Heart left ventricle (tissue), 16 donors: Measurements from ENCODE around the gene CPLANE2. TPM values are rescaled to one million over a fixed set of nuclear protein-coding genes. Genes with fewer than 3 reads are reported as not detected.
"Not testable (repeated sequence)": the region's sequence is repeated elsewhere in the genome, so short reads cannot be mapped to it uniquely, and the experiment has no call there.

ENCODE experiments used
- ATAC-seq, 4 donors: fragments of 200-7000 bp; cut with Tn5 transposase; one replicate each; pipeline ENCODE4 v1.9.1; 2020 to 2022; ENCODE audit warnings: moderate library complexity in 4 of 4, mild to moderate bottlenecking in 3 of 4, moderate number of reproducible peaks in 1 of 4
- DNase-seq, 5 donors: peaks; one replicate each; pipeline ENCODE4 v3.0.0-alpha.2; 2020
- H3K27ac ChIP-seq, 12 donors: fragments of 200-600 bp; sonication (generic) in 4 of 12; one replicate each; pipeline versions ENCODE4 v1.5.0 to v1.8.0; 2016 to 2022; ENCODE audit warnings: mild to moderate bottlenecking in 2 of 12
- H3K27me3 ChIP-seq, 9 donors: fragments of 200-600 bp; sonication (generic) in 2 of 9; one replicate each; pipeline versions ENCODE4 v1.5.1 to v1.8.0; 2016 to 2022; ENCODE audit warnings: mild to moderate bottlenecking in 3 of 9
- H3K36me3 ChIP-seq, 9 donors: fragments of 200-600 bp; sonication (generic) in 2 of 9; one replicate each; pipeline versions ENCODE4 v1.5.0 to v1.8.0; 2018 to 2022; ENCODE audit warnings: mild to moderate bottlenecking in 2 of 9
- H3K4me1 ChIP-seq, 12 donors: fragments of 200-600 bp; sonication (generic) in 4 of 12; one replicate each; pipeline versions ENCODE4 v1.5.0 to v1.8.0; 2016 to 2022; ENCODE audit warnings: mild to moderate bottlenecking in 3 of 12
- H3K4me3 ChIP-seq, 12 donors: fragments of 200-600 bp; sonication (generic) in 4 of 12; one replicate each; pipeline versions ENCODE4 v1.5.0 to v1.8.0; 2017 to 2022; ENCODE audit warnings: mild to moderate bottlenecking in 9 of 12, moderate library complexity in 4 of 12
- H3K9me3 ChIP-seq, 12 donors: fragments of 200-600 bp; sonication (generic) in 4 of 12; one replicate each; pipeline versions ENCODE4 v1.5.0 to v1.8.0; 2016 to 2022; ENCODE audit warnings: mild to moderate bottlenecking in 1 of 12
- POLR2A ChIP-seq, 2 donors: fragments of 450-650 bp; IDR thresholded peaks; one replicate each; pipeline ENCODE4 v1.6.1; 2017; ENCODE audit warnings: antibody characterized with exemption in 2 of 2, mild to moderate bottlenecking in 2 of 2, moderate library complexity in 2 of 2
- WGBS, 4 donors: extraction: QIAGEN DNeasy Blood & Tissue Kit in 2 of 4; methylation state at CpG; one replicate each; pipeline versions ENCODE4 v1.1.5 to v1.1.7; 2013 to 2018; 5-methylcytosine and 5-hydroxymethylcytosine counted together
- intact Hi-C, 10 donors: fragments of 100-400 bp; cut with DNase I; formaldehyde crosslinking; loops; one replicate each; pipeline versions ENCODE4 v1.11.1 to v1.14.2; 2022
- polyA plus RNA-seq, 2 donors: library from polyadenylated mRNA; stranded (reverse); fragments of 200-250 nt; gene quantifications; one replicate each; pipeline ENCODE4 v1.2.3, GENCODE V29; 2013
- total RNA-seq, 9 donors: library from RNA; depleted of rRNA in 2 of 9; stranded (reverse); fragments of >200 nt in 2 of 9; fragmentation: NEBNext Ultra II Directional in 3 of 9; extraction: Animal tissue kit (Norgen Biotek cat#: 25700) in 3 of 9; gene quantifications; one replicate each; pipeline versions ENCODE4 v1.1.0 to v1.2.4, GENCODE V29; 2016 to 2023
- TF ChIP-seq, protein P1 (sequence below), 12 donors: fragments of 200-600 bp; sonication (generic) in 4 of 12; IDR thresholded peaks; one replicate each; pipeline versions ENCODE4 v1.5.0 to v1.8.0; 2018 to 2022; ENCODE audit warnings: antibody characterized with exemption in 12 of 12, mild to moderate bottlenecking in 5 of 12
- donor health status: ischemic (EF 13 %, LVEDD 7.1; RV severe dilation, severe dysfunction).
- donor health status: healthy with polysubstance abuse.
- donor health status: DM: no; HTN: yes; CAD: no.
- donor health status: DM: no; HTN: no; CAD: no.
- donor health status: ischemic (EF 25% LVEDD 6.9; RV normal size, moderate dysfunction).
- donor health status: ischemic (EF 25% LVEDD 5.7; RV mildly dilated, moderate dysfunction).
- donor health status: healthy.
- donor health status: DM: yes; HTN: yes; CAD: no.
- donor health status: ischemic (EF 35%, LVEDD 5.7; RV mildly dilated, moderate dysfunction).
- donor health status: nonischemic (EF 11% LVEDD 7.7; RV severe dilation, severe dysfunction).
- donor health status: DM: yes; HTN: yes; CAD: no.
- donor health status: PGD.
- donor health status: ischemic (EF 29% LVEDD 5.4; RV normal size, mild dysfunction).
- donor health status: nonischemic (EF 23%, LVEDD 6.1; RV moderate dilation, normal function).

CPLANE2 gene
- total and polyA plus RNA-seq, 11 donors: 3.6 to 9.9 (median 5.7) TPM

DNA sequence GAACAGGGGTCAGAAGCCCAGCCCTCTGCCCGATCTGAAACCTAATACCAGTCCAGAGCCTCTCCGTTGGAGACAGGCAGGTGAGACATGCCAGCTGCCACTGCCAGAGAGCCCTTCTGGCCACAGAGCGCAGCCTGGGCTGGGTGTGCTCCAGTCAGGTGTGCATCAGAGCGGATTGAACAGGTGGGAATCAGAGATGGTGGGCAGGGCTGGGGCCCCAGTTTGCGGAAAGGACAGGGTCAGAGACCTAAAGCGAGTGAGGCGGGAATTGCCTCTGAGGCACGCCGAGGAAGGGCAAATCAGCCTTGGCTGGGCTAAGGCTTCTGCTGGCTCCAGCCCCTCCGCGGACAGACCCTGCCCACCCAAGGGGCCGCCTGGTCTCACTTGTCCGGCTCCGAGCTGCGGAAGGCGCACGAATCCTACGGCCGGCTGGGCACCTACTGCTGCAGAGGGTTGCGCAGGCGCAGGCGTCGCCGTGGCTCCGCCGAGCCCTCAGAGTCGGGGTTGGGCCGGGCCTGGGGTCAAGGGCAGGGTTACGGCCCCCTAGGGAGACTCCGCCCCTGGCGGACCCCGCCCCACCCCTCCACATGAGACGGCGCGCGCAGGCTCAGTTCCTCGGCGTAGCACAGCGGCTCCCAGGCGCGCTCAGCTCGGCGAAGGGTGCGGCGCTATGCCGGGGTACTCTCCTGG, 10.3 kb downstream of the CPLANE2 start:
- peak overlapping the region in 1 of 12 donors; percentile 6 for H3K27ac ChIP-seq
- WGBS, 4 donors: 12 to 26% (median 15%) methylated on average over 18 to 46 of the region's 46 CpGs
- H3K4me3 ChIP-seq: peak overlapping the region; percentile 7 to 45 (median 36)
- peaks cover 0 to 31% (median 13%) of the 10 kb centered on the region in 9 donors for H3K27me3 ChIP-seq
- intact Hi-C loops: no loop called here
- no peak for TF ChIP-seq POLR2A (IDR thresholded peaks at IDR 0.05)
- TF ChIP-seq, protein P1, sequence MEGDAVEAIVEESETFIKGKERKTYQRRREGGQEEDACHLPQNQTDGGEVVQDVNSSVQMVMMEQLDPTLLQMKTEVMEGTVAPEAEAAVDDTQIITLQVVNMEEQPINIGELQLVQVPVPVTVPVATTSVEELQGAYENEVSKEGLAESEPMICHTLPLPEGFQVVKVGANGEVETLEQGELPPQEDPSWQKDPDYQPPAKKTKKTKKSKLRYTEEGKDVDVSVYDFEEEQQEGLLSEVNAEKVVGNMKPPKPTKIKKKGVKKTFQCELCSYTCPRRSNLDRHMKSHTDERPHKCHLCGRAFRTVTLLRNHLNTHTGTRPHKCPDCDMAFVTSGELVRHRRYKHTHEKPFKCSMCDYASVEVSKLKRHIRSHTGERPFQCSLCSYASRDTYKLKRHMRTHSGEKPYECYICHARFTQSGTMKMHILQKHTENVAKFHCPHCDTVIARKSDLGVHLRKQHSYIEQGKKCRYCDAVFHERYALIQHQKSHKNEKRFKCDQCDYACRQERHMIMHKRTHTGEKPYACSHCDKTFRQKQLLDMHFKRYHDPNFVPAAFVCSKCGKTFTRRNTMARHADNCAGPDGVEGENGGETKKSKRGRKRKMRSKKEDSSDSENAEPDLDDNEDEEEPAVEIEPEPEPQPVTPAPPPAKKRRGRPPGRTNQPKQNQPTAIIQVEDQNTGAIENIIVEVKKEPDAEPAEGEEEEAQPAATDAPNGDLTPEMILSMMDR (IDR thresholded peaks at IDR 0.05): no peak
- DNase-seq: peak; percentile 40 to 87 (median 72)
- peaks cover 0 to 4% (median 0%) of the 10 kb centered on the region in 12 donors for H3K9me3 ChIP-seq
- peak; percentile 70 to 88 (median 84) for ATAC-seq
- H3K4me1 ChIP-seq: peaks cover 0 to 16% (median 0%) of the 10 kb centered on the region in 12 donors
- H3K36me3 ChIP-seq: peaks cover 0 to 4% (median 0%) of the 10 kb centered on the region in 9 donors

DNA sequence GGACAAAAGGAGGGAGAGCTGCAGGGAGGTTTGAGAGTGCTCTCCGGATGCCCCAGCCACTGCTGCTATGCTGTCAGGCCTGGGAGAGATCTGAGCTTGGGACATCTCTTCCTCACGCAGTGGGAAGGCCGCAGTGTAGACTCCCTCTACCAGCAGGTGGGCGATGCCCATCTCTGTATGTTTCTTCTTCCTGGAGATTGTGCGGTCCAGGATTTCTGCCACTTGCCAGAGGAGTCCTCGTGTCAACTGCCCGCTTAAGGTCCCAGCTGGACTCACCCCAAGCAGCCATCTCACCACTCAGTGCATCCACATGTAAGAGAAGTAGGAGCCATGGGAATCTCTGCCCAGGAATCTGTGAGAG, 10.9 kb downstream of the CPLANE2 start:
- Histone ChIP-seq H3K27me3 (peaks cover 0 to 31% (median 13%) of the 10 kb centered on the region in 9 donors), H3K9me3 (peaks cover 0 to 4% (median 0%) of the 10 kb centered on the region in 12 donors), H3K4me1 (peaks cover 0 to 16% (median 0%) of the 10 kb centered on the region in 12 donors), H3K36me3 (no peaks in the 10 kb centered on the region), H3K4me3 (peak overlapping the region in 3 of 12 donors; percentile 25 to 38 (median 36)), H3K27ac (no peak overlapping the region)
- TF ChIP-seq POLR2A (IDR thresholded peaks at IDR 0.05): no peak
- TF ChIP-seq, protein P1 (IDR thresholded peaks at IDR 0.05): no peak
- 91 to 94% (median 92%) methylated on average over 7 of the region's 7 CpGs for WGBS, 4 donors
- intact Hi-C loops: no loop called here
- peak in 1 of 5 donors; percentile 22 for DNase-seq
- ATAC-seq: peak in 1 of 4 donors; percentile 5

DNA sequence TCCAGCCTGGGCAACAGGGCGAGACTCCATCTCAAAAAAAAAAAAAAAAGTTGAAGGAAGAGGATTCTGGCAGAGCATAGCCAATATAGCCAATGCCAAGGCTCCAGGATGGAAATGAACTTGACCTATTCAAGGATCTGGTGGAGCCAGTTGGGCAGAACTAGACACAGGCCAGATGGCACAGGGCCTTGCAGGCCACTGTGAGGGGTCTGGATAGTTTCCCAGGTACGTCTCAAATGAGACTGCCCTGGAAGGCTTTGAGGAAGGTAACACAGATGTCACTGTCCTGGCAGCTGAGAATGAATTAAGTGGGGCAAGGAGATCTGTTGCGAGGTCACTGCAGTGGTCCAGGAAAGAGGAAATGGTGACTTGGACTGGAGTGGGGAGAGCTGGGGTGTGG, 12.5 kb downstream of the CPLANE2 start:
- ATAC-seq: no peak
- 65 to 81% (median 70%) methylated on average over 3 of the region's 3 CpGs for WGBS, 4 donors
- intact Hi-C loops: no loop called here

DNA sequence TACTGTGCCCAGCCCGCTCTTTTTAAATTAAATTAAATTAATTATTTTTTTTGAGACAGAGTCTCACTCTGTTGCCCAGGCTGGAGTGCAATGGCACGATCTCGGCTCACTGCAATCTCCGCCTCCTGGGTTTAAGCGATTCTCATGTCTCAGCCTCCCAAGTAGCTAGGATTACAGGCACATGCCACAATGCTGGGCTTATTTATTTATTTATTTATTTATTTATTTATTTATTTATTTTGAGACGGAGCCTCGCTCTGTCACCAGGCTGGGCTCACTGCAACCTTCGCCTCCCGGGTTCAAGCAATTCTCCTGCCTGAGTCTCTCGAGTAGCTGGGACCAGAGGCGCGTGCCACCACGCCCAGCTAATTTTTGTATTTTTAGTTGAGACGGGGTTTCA, 14.3 kb downstream of the CPLANE2 start:
- H3K9me3 ChIP-seq, H3K4me3 ChIP-seq, H3K36me3 ChIP-seq, intact Hi-C loops, ATAC-seq, DNase-seq, H3K27ac ChIP-seq: not testable (repeated sequence)
- peaks cover 0 to 20% (median 4%) of the 10 kb centered on the region in 12 donors for H3K4me1 ChIP-seq
- 89 to 94% (median 93%) methylated on average over 14 of the region's 14 CpGs for WGBS, 4 donors
- H3K27me3 ChIP-seq: peaks cover 0 to 20% (median 12%) of the 10 kb centered on the region in 9 donors

More for the DNA sequence above, 12.5 kb downstream of the CPLANE2 start:
- no peak for DNase-seq
- peaks cover 0 to 31% (median 13%) of the 10 kb centered on the region in 9 donors for H3K27me3 ChIP-seq
- peaks cover 0 to 4% (median 0%) of the 10 kb centered on the region in 12 donors for H3K9me3 ChIP-seq
- no peak overlapping the region for H3K27ac ChIP-seq
- H3K4me3 ChIP-seq: no peak overlapping the region
- H3K4me1 ChIP-seq: peaks cover 0 to 16% (median 0%) of the 10 kb centered on the region in 12 donors
- TF ChIP-seq POLR2A (IDR thresholded peaks at IDR 0.05): no peak
- TF ChIP-seq, protein P1 (IDR thresholded peaks at IDR 0.05): no peak
- no peaks in the 10 kb centered on the region for H3K36me3 ChIP-seq
